ENCODE measurements around the gene CISD1.
"Not testable (repeated sequence)": the region's sequence is repeated elsewhere in the genome, so short reads cannot be mapped to it uniquely, and the experiment has no call there.

CISD1 gene

GRCh38 chr10:58268946-58269781 lies at the start of gene CISD1:
Gene CISD1 (plus strand): TSS chr10:58269162. CDS start chr10:58269274, 112 bp downstream.
- DNase-seq: peak; percentile 98

GRCh38 chr10:58219875-58220274 lies 49.1 kb upstream of the CISD1 start:
- no peak for DNase-seq

GRCh38 chr10:58220769-58221451 lies 48.1 kb upstream of the CISD1 start:
- DNase-seq: no peak

GRCh38 chr10:58225654-58226053 lies 43.3 kb upstream of the CISD1 start:
- no peak for DNase-seq

GRCh38 chr10:58229856-58230255 lies 39.1 kb upstream of the CISD1 start:
- not testable (repeated sequence) for DNase-seq

GRCh38 chr10:58237014-58237834 lies 31.7 kb upstream of the CISD1 start:
- no peak for DNase-seq

GRCh38 chr10:58239561-58240169 lies 29.3 kb upstream of the CISD1 start:
- DNase-seq: no peak

- DNase-seq: no peak
Observed at GRCh38 chr10:58240531-58240930, 28.4 kb upstream of the CISD1 start.

- no peak for DNase-seq
Observed at GRCh38 chr10:58241346-58241745, 27.6 kb upstream of the CISD1 start.

GRCh38 chr10:58243269-58243668 lies 25.7 kb upstream of the CISD1 start:
- DNase-seq: no peak

GRCh38 chr10:58243801-58244200 lies 25.2 kb upstream of the CISD1 start:
- DNase-seq: not testable (repeated sequence)

- not testable (repeated sequence) for DNase-seq
Observed at GRCh38 chr10:58244242-58244641, 24.7 kb upstream of the CISD1 start.

GRCh38 chr10:58244666-58245065 lies 24.3 kb upstream of the CISD1 start:
- not testable (repeated sequence) for DNase-seq

GRCh38 chr10:58253184-58253583 lies 15.8 kb upstream of the CISD1 start:
- no peak for DNase-seq

GRCh38 chr10:58254644-58255043 lies 14.3 kb upstream of the CISD1 start:
- no peak for DNase-seq

- DNase-seq: not testable (repeated sequence)
Observed at GRCh38 chr10:58256013-58256780, 12.8 kb upstream of the CISD1 start.

GRCh38 chr10:58258977-58259692 lies 9.8 kb upstream of the CISD1 start:
- DNase-seq: no peak

- no peak for DNase-seq
Observed at GRCh38 chr10:58260334-58260733, 8.6 kb upstream of the CISD1 start.

GRCh38 chr10:58262766-58263165 lies 6.2 kb upstream of the CISD1 start:
- no peak for DNase-seq

- no peak for DNase-seq
Observed at GRCh38 chr10:58264780-58265179, 4.2 kb upstream of the CISD1 start.

- no peak for DNase-seq
Observed at GRCh38 chr10:58265249-58265648, 3.7 kb upstream of the CISD1 start.
